BLaER1 treated with 17β-estradiol and CSF1 and Interleukin-3, amounts not matched to agents 10 nM and 100 nM (cell line): ENCODE measurements around the gene NUP214.
"Not testable (repeated sequence)": the region's sequence is repeated elsewhere in the genome, so short reads cannot be mapped to it uniquely, and the experiment has no call there.

Experiments
- H3K27ac ChIP-seq, 11 experiments: shearing (Covaris generic); formaldehyde crosslinking; 2 replicates each; pipeline ENCODE4 v1.8.1; 2022
- H3K27me3 ChIP-seq, 11 experiments: shearing (Covaris generic); formaldehyde crosslinking; 2 replicates each; pipeline ENCODE4 v1.8.1; 2022
- H3K36me3 ChIP-seq, 11 experiments: shearing (Covaris generic); formaldehyde crosslinking; 2 replicates each; pipeline ENCODE4 v1.8.1; 2022
- H3K4me1 ChIP-seq, 10 experiments: shearing (Covaris generic); formaldehyde crosslinking; 2 replicates each; pipeline ENCODE4 v1.8.1; 2022
- H3K4me2 ChIP-seq, 11 experiments: shearing (Covaris generic); formaldehyde crosslinking; 2 replicates each; pipeline ENCODE4 v1.8.1; 2022
- H3K4me3 ChIP-seq, 10 experiments: shearing (Covaris generic); formaldehyde crosslinking; 2 replicates each; pipeline ENCODE4 v1.8.1; 2022
- H3K9ac ChIP-seq, 11 experiments: shearing (Covaris generic); formaldehyde crosslinking; 2 replicates each; pipeline ENCODE4 v1.8.1; 2022
- H3K9me3 ChIP-seq, 11 experiments: shearing (Covaris generic); formaldehyde crosslinking; replicated peaks in 1 of 11; 2 replicates each; pipeline ENCODE4 v1.8.1; 2022
- H4K20me1 ChIP-seq, 11 experiments: shearing (Covaris generic); formaldehyde crosslinking; 2 replicates each; pipeline ENCODE4 v1.8.1; 2022
- Cebpa-rat ChIP-seq, 11 experiments: shearing (Covaris generic); IDR thresholded peaks; 2 replicates each; pipeline ENCODE4 v1.8.1; 2022

The NUP214 gene

GRCh38 chr9:131259916-131260597, 134.7 kb downstream of the NUP214 start:
- Histone ChIP-seq H3K27ac (peak overlapping the region in 10 of 11 experiments; percentile 12 to 100 (median 98); a peak in 19 of 22 replicates), H3K4me1 (peaks cover 92 to 100% (median 98%) of the 10 kb centered on the region in 10 experiments), H4K20me1 (peaks cover 0 to 38% (median under 1%) of the 10 kb centered on the region in 11 experiments; a peak in 8 of 22 replicates), H3K9ac (peak overlapping the region; percentile 7 to 85 (median 52); a peak in 19 of 22 replicates), H3K4me2 (peak overlapping the region in 10 of 11 experiments; percentile 57 to 100 (median 97); a peak in 20 of 22 replicates), H3K4me3 (peak overlapping the region in 1 of 10 experiments; percentile 26; a peak in 1 of 20 replicates), H3K9me3 (no peaks in the 10 kb centered on the region), H3K36me3 (peaks cover 8 to 67% (median 35%) of the 10 kb centered on the region in 11 experiments; a peak in 21 of 22 replicates), H3K27me3 (no peaks in the 10 kb centered on the region)
- TF ChIP-seq Cebpa-rat (IDR thresholded peaks at IDR 0.05), result no peak

GRCh38 chr9:131260751-131261452, 135.5 kb downstream of the NUP214 start:
- peak overlapping the region; percentile 57 to 100 (median 97); a peak in 21 of 22 replicates for H3K4me2 ChIP-seq
- H3K27ac ChIP-seq, result peak overlapping the region in 10 of 11 experiments; percentile 12 to 100 (median 98); a peak in 18 of 22 replicates
- no peak for TF ChIP-seq Cebpa-rat (IDR thresholded peaks at IDR 0.05)
- peaks cover 88 to 100% (median 98%) of the 10 kb centered on the region in 10 experiments for H3K4me1 ChIP-seq
- peak overlapping the region; percentile 7 to 85 (median 52); a peak in 17 of 22 replicates for H3K9ac ChIP-seq
- H4K20me1 ChIP-seq, result peaks cover 0 to 46% (median 3%) of the 10 kb centered on the region in 11 experiments; a peak in 8 of 22 replicates
- H3K36me3 ChIP-seq, result peaks cover 8 to 75% (median 35%) of the 10 kb centered on the region in 11 experiments; a peak in 21 of 22 replicates
- H3K9me3 ChIP-seq, result no peaks in the 10 kb centered on the region
- no peak overlapping the region for H3K4me3 ChIP-seq
- no peaks in the 10 kb centered on the region for H3K27me3 ChIP-seq

GRCh38 chr9:131262327-131263032, 137.1 kb downstream of the NUP214 start:
- no peaks in the 10 kb centered on the region for H3K27me3 ChIP-seq
- H3K9me3 ChIP-seq, result no peaks in the 10 kb centered on the region
- H3K4me3 ChIP-seq, result no peak overlapping the region
- no peak for TF ChIP-seq Cebpa-rat (IDR thresholded peaks at IDR 0.05)
- peaks cover 0 to 60% (median 3%) of the 10 kb centered on the region in 11 experiments; a peak in 8 of 22 replicates for H4K20me1 ChIP-seq
- peak overlapping the region in 9 of 11 experiments; percentile 64 to 100 (median 99); a peak in 19 of 22 replicates for H3K27ac ChIP-seq
- H3K9ac ChIP-seq, result peak overlapping the region in 10 of 11 experiments; percentile 0 to 44 (median 32); a peak in 8 of 22 replicates
- H3K4me2 ChIP-seq, result peak overlapping the region; percentile 57 to 100 (median 97)
- H3K36me3 ChIP-seq, result peaks cover 8 to 85% (median 36%) of the 10 kb centered on the region in 11 experiments; a peak in 21 of 22 replicates
- peaks cover 90 to 100% (median 100%) of the 10 kb centered on the region in 10 experiments for H3K4me1 ChIP-seq

- Histone ChIP-seq H3K4me2 (peak overlapping the region; percentile 57 to 100 (median 97)), H4K20me1 (peaks cover 0 to 60% (median 3%) of the 10 kb centered on the region in 11 experiments; a peak in 8 of 22 replicates), H3K9ac (peak overlapping the region in 3 of 11 experiments; percentile 4 to 43 (median 22); a peak in 2 of 22 replicates), H3K36me3 (peaks cover 8 to 82% (median 36%) of the 10 kb centered on the region in 11 experiments; a peak in 21 of 22 replicates), H3K4me1 (peaks cover 89 to 100% (median 100%) of the 10 kb centered on the region in 10 experiments), H3K27ac (peak overlapping the region in 5 of 11 experiments; percentile 96 to 99 (median 99); a peak in 8 of 22 replicates)
- not testable (repeated sequence) for H3K4me3 ChIP-seq, H3K9me3 ChIP-seq, H3K27me3 ChIP-seq
These were observed 137.6 kb downstream of the NUP214 start for GRCh38 chr9:131263033-131263343.

- H3K27ac ChIP-seq, result peak overlapping the region in 5 of 11 experiments; percentile 13 to 51 (median 24); a peak in 6 of 22 replicates
- H3K4me2 ChIP-seq, result peak overlapping the region; percentile 36 to 100 (median 89); a peak in 21 of 22 replicates
- peak overlapping the region in 3 of 11 experiments; percentile 11 to 58 (median 41); a peak in 3 of 22 replicates for H3K9ac ChIP-seq
- H3K27me3 ChIP-seq, result no peaks in the 10 kb centered on the region
- H3K9me3 ChIP-seq, result no peaks in the 10 kb centered on the region
- peaks cover 0 to 60% (median 3%) of the 10 kb centered on the region in 11 experiments; a peak in 8 of 22 replicates for H4K20me1 ChIP-seq
- H3K4me3 ChIP-seq, result no peak overlapping the region
- peaks cover 8 to 75% (median 36%) of the 10 kb centered on the region in 11 experiments; a peak in 21 of 22 replicates for H3K36me3 ChIP-seq
- TF ChIP-seq Cebpa-rat (IDR thresholded peaks at IDR 0.05), result no peak
- H3K4me1 ChIP-seq, result peaks cover 89 to 100% (median 100%) of the 10 kb centered on the region in 10 experiments
These were observed 138.3 kb downstream of the NUP214 start for GRCh38 chr9:131263701-131264100.

- Histone ChIP-seq H3K27ac (peak overlapping the region in 8 of 11 experiments; percentile 4 to 51 (median 26); a peak in 7 of 22 replicates), H3K27me3 (no peaks in the 10 kb centered on the region), H3K4me2 (peak overlapping the region; percentile 36 to 100 (median 89); a peak in 20 of 22 replicates), H3K36me3 (peaks cover 8 to 70% (median 36%) of the 10 kb centered on the region in 11 experiments; a peak in 21 of 22 replicates), H3K9me3 (no peaks in the 10 kb centered on the region), H4K20me1 (peaks cover 0 to 60% (median 3%) of the 10 kb centered on the region in 11 experiments; a peak in 8 of 22 replicates), H3K4me1 (peaks cover 89 to 100% (median 100%) of the 10 kb centered on the region in 10 experiments), H3K4me3 (no peak overlapping the region), H3K9ac (peak overlapping the region in 7 of 11 experiments; percentile 4 to 58 (median 23); a peak in 5 of 22 replicates)
- TF ChIP-seq Cebpa-rat (IDR thresholded peaks at IDR 0.05), result no peak
These were observed 138.8 kb downstream of the NUP214 start for GRCh38 chr9:131264231-131264630.

GRCh38 chr9:131266266-131267229, 141.2 kb downstream of the NUP214 start:
- Histone ChIP-seq H3K4me1 (peaks cover 88 to 100% (median 98%) of the 10 kb centered on the region in 10 experiments), H4K20me1 (peaks cover 0 to 51% (median 3%) of the 10 kb centered on the region in 11 experiments; a peak in 8 of 22 replicates), H3K36me3 (peaks cover 0 to 47% (median 14%) of the 10 kb centered on the region in 11 experiments; a peak in 14 of 22 replicates), H3K9ac (peak overlapping the region in 6 of 11 experiments; percentile 5 to 43 (median 24); a peak in 5 of 22 replicates), H3K27ac (peak overlapping the region in 9 of 11 experiments; percentile 20 to 61 (median 39); a peak in 16 of 22 replicates), H3K27me3 (peaks cover 0 to under 1% (median 0%) of the 10 kb centered on the region in 11 experiments; a peak in 1 of 22 replicates), H3K4me3 (peak overlapping the region in 1 of 10 experiments; percentile 20; a peak in 1 of 20 replicates), H3K9me3 (no peaks in the 10 kb centered on the region), H3K4me2 (peak overlapping the region; percentile 57 to 100 (median 95))
- no peak for TF ChIP-seq Cebpa-rat (IDR thresholded peaks at IDR 0.05)
